BLaER1 (cell line): ENCODE results near the gene TIMMDC1.

Experiments used
- H3K27ac ChIP-seq: shearing (Covaris generic); formaldehyde crosslinking; 2 replicates; pipeline ENCODE4 v1.8.1; 2022
- H3K27me3 ChIP-seq: shearing (Covaris generic); formaldehyde crosslinking; 2 replicates; pipeline ENCODE4 v1.8.1; 2022
- H3K36me3 ChIP-seq: shearing (Covaris generic); formaldehyde crosslinking; 2 replicates; pipeline ENCODE4 v1.8.1; 2022
- H3K4me1 ChIP-seq: shearing (Covaris generic); formaldehyde crosslinking; 2 replicates; pipeline ENCODE4 v1.8.1; 2022
- H3K4me2 ChIP-seq: shearing (Covaris generic); formaldehyde crosslinking; 2 replicates; pipeline ENCODE4 v1.8.1; 2022
- H3K4me3 ChIP-seq: shearing (Covaris generic); formaldehyde crosslinking; 2 replicates; pipeline ENCODE4 v1.8.1; 2022
- H3K9ac ChIP-seq: shearing (Covaris generic); formaldehyde crosslinking; 2 replicates; pipeline ENCODE4 v1.8.1; 2022
- H3K9me3 ChIP-seq: shearing (Covaris generic); formaldehyde crosslinking; 2 replicates; pipeline ENCODE4 v1.8.1; 2022
- H4K20me1 ChIP-seq: shearing (Covaris generic); formaldehyde crosslinking; 2 replicates; pipeline ENCODE4 v1.8.1; 2022
- Cebpa-rat ChIP-seq: shearing (Covaris generic); IDR thresholded peaks from 2 replicates; pipeline ENCODE4 v1.8.1; 2022

TIMMDC1 gene, protein sequence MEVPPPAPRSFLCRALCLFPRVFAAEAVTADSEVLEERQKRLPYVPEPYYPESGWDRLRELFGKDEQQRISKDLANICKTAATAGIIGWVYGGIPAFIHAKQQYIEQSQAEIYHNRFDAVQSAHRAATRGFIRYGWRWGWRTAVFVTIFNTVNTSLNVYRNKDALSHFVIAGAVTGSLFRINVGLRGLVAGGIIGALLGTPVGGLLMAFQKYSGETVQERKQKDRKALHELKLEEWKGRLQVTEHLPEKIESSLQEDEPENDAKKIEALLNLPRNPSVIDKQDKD

DNA sequence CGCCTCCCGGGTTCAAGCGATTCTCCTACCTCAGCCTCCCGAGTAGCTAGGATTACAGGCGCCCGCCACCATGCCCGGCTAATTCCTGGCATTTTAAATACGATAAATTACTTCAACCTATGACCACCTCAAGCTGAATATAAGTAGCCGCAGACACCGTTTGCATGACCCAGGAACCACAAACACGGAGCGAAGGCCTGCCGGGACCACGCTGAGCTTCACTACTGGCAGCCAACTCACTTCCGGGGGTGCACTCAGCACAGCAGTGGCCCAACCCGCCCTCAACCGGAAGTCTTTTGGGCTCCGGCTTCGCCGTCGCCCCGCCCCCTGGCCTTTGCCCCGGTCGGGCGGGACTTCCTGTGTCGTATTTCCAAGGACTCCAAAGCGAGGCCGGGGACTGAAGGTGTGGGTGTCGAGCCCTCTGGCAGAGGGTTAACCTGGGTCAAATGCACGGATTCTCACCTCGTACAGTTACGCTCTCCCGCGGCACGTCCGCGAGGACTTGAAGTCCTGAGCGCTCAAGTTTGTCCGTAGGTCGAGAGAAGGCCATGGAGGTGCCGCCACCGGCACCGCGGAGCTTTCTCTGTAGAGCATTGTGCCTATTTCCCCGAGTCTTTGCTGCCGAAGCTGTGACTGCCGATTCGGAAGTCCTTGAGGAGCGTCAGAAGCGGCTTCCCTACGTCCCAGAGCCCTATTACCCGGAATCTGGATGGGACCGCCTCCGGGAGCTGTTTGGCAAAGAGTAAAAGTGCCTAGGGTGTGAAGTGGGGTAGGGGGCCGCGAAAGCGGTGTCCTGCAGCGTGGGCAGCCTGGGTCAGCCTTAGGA, at the start of gene TIMMDC1:
TSS of gene TIMMDC1 (plus strand) at position 362 of the 826 bp plus-strand sequence. CDS start at position 549, 187 bp downstream.
- peaks cover 33% of the 10 kb centered on the region for H3K4me1 ChIP-seq
- no peak for TF ChIP-seq Cebpa-rat
- H4K20me1 ChIP-seq: no peaks in the 10 kb centered on the region

DNA sequence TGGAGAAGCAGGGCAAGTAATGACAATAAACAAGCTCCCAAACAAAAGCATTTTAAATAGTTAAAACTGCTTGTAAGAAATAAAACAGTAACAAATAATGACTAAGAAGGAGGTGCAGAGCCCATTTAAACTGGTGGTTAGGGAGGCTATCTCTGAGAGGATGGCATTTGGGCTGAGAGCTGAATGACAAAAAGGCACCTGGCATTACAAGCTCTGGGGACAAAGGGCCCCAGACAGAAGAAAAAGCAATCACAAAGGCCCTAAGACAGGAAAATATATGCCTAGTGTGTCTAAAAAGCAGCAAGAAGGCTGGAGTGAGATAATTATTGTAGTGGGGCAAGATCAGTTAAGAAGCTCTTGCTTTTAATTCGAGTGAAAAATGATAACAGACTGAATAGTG, 44.5 kb upstream of the TIMMDC1 start:
- Histone ChIP-seq H3K9ac (no peak overlapping the region), H3K27me3 (no peaks in the 10 kb centered on the region), H3K4me1 (no peaks in the 10 kb centered on the region), H3K9me3 (no peaks in the 10 kb centered on the region), H3K4me3 (no peak overlapping the region), H4K20me1 (0 out of 2 replicates have a peak, but pooled peaks cover 10% of the 10 kb centered on the region), H3K36me3 (peaks cover 98% of the 10 kb centered on the region), H3K27ac (no peak overlapping the region), H3K4me2 (no peak overlapping the region)
- TF ChIP-seq Cebpa-rat: no peak

More for the DNA sequence above, at the start of gene TIMMDC1:
- Histone ChIP-seq H3K4me3 (peak within 1 kb of the TSS; percentile 80), H3K9me3 (no peaks in the 10 kb centered on the region), H3K9ac (peak within 1 kb of the TSS; percentile 89), H3K27me3 (no peaks in the 10 kb centered on the region), H3K27ac (peak within 1 kb of the TSS; percentile 87), H3K36me3 (peaks cover 7% of the 10 kb centered on the region; the same call in 1 of the 2 replicates), H3K4me2 (peak within 1 kb of the TSS; percentile 84)

DNA sequence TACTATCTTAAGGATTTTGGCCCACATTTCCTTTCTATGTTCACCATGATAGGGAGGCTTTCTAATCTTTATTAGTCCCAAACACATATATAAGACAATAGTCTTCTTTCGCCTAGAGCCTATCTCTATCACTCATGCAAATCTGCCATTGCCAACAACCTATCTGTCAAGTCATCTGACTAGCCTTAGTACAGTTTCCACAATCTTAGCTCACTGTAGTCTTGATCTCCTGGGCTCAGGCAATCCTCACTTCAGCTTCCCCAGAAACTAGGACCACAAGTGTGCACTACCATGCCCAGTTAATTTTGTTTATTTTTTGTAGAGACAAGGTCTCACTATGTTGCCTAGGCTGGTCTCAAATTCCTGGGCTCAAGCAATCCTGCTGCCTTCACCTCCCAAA, 41.9 kb upstream of the TIMMDC1 start:
- Histone ChIP-seq H3K27me3 (no peaks in the 10 kb centered on the region), H4K20me1 (0 out of 2 replicates have a peak, but pooled peaks cover 10% of the 10 kb centered on the region), H3K9ac (no peak overlapping the region), H3K36me3 (peaks cover 95% of the 10 kb centered on the region), H3K4me2 (no peak overlapping the region), H3K27ac (no peak overlapping the region), H3K4me3 (no peak overlapping the region), H3K9me3 (no peaks in the 10 kb centered on the region), H3K4me1 (peaks cover 5% of the 10 kb centered on the region)
- TF ChIP-seq Cebpa-rat: no peak

DNA sequence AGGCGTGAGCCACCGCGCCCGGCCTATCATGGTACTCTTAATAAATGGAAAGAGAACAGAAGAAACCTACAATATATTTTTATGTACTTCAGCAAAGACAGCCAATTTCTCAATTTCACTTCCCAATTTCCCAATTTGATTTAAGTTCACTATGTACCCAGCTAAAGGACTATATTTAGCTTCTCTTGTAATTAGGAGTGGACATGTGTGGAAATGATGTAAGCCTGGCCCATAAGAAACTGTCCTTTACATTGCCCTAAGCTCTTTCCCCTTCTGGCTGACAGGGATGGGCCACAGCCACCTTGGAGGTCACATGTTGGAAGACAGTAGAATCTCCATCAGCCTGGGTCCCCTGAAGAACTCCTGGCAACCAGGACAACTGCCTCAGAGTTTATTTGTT, 41.1 kb upstream of the TIMMDC1 start:
- no peaks in the 10 kb centered on the region for H3K9me3 ChIP-seq
- no peak overlapping the region for H3K4me2 ChIP-seq
- 0 out of 2 replicates have a peak, but pooled peaks cover 10% of the 10 kb centered on the region for H4K20me1 ChIP-seq
- H3K4me3 ChIP-seq: no peak overlapping the region
- no peak overlapping the region for H3K27ac ChIP-seq
- H3K4me1 ChIP-seq: peaks cover 13% of the 10 kb centered on the region
- H3K9ac ChIP-seq: no peak overlapping the region
- H3K36me3 ChIP-seq: peaks cover 93% of the 10 kb centered on the region
- H3K27me3 ChIP-seq: no peaks in the 10 kb centered on the region
- no peak for TF ChIP-seq Cebpa-rat

DNA sequence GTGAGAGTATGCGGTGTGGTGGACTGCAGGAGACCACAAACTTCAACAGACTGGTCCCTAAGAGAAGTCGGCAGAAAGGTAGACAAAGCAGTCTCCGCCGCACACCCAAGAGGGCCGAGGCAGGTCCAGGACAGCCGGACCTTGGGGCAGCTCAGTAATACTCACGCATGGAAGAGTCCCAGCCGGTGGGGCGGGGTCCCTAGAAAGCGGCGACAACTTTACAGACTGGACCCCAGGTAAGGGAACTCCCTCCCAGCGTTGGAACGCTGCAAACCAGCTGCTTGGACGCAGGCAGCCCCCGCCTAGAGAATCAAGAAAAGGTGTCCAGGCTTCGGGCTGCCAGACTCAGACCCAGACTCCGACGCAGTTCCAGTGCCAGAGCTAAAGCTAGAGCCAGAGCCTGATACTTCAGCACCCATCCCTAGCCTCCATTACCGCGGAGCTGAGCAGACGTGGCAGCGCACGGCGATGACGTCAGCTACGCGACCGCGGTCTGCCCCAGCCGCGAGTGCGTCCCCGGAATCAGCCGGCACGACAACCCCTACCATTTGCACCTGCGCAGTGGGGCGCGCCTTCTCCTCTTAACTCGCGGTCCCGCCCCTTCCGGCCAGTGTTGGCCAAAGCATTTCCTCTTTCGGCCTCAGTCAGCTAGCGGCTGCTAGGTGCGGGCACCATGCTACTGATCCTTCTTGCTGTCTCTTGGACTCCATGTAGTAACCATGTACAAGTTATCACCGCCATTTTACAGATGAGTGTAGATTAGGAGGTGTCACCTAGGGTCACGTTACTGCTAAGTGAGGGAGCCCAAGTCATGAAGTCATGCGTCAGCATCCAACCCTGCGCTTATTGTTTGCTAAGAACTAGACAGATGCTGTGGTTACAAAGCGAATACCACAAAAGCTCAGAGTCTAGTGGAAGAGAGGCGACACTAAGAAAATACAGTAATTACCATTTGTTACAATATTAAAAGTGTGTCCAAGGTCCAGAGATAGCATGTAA, 34.9 kb upstream of the TIMMDC1 start, which contains the start of gene TMEM39A:
TSS of gene TMEM39A (minus strand) at position 445 of the 999 bp plus-strand sequence. CDS start 1,541 bp downstream, outside the sequence.
- peaks cover 26% of the 10 kb centered on the region for H3K4me1 ChIP-seq
- peak within 1 kb of the TSS; percentile 84 for H3K4me3 ChIP-seq
- no peaks in the 10 kb centered on the region for H4K20me1 ChIP-seq
- H3K27ac ChIP-seq: peak within 1 kb of the TSS; percentile 81
- peak within 1 kb of the TSS; percentile 92 for H3K4me2 ChIP-seq
- peaks cover 32% of the 10 kb centered on the region for H3K36me3 ChIP-seq
- no peak for TF ChIP-seq Cebpa-rat
- H3K27me3 ChIP-seq: no peaks in the 10 kb centered on the region
- H3K9me3 ChIP-seq: no peaks in the 10 kb centered on the region
- H3K9ac ChIP-seq: peak within 1 kb of the TSS; percentile 89

DNA sequence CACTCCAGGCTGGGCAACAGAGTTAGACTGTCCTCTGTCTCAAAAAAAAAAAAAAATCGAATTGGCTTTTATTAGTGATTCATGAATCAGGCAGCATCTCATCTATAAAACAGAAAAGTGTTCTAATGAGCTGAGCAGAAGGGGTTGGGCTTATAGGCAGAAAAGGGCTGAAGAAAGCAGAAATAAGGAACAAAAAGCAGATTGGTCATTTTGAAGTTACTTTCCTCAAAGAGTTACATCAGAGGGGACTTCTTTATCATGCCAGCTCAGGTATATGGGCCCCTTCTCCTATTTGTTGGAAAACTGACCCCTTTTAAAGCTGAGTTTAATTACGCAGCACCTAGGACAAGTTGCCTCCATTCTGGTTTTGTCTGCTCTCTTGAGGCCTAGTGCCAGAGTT, 30.3 kb upstream of the TIMMDC1 start:
- Histone ChIP-seq H3K9ac (no peak overlapping the region), H3K27ac (peak overlapping the region; percentile 91; the same call in 1 of the 2 replicates), H4K20me1 (0 out of 2 replicates have a peak, but pooled peaks cover 10% of the 10 kb centered on the region), H3K36me3 (peaks cover 20% of the 10 kb centered on the region), H3K9me3 (no peaks in the 10 kb centered on the region), H3K27me3 (no peaks in the 10 kb centered on the region), H3K4me2 (peak overlapping the region; percentile 99), H3K4me1 (peaks cover 32% of the 10 kb centered on the region), H3K4me3 (0 out of 2 replicates have a peak overlapping the region, but pooled peaks have one; percentile 92)
- no peak for TF ChIP-seq Cebpa-rat

DNA sequence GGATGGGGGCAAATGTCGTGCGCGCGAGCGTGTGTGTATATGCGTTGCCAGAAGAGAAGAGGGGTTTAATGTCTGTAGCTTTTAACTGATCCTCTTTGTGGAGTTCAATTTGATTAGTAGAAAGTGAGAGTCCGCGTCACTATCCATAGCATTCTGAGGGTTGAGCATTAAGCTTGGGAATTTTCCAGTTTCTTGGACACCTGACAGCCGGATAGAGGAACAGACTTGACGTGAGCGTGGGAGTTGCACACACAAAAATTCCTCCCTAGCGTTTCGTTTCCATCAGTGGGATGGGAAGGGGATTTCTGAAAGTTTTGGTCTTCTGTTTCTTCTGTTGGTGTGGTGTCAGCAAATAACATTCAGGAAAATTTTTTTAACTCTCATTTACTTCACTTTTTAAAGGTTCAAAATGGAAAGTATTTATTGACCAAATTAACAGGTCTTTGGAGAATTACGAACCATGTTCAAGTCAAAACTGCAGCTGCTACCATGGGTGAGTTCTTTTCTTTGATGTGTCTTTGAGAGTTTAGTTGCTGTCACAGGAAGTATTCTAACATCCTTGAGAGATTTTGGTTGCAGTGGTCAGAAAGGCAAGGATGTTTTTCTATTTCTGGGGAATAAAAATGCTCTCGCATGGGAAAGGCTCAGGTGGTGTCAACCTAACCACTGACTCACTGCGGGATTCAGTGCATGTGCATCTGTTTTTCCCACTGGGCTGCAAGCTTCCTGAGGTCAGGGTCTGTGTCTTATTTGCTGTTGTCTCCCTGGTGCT, 28.7 kb upstream of the TIMMDC1 start:
- TF ChIP-seq Cebpa-rat: no peak
- H3K27ac ChIP-seq: peak overlapping the region; percentile 91
- peak overlapping the region; percentile 99 for H3K4me2 ChIP-seq
- H3K9ac ChIP-seq: peak overlapping the region; percentile 92
- peaks cover 26% of the 10 kb centered on the region for H3K4me1 ChIP-seq
- 0 out of 2 replicates have a peak, but pooled peaks cover 10% of the 10 kb centered on the region for H4K20me1 ChIP-seq
- peak overlapping the region; percentile 92 for H3K4me3 ChIP-seq
- H3K27me3 ChIP-seq: no peaks in the 10 kb centered on the region
- no peaks in the 10 kb centered on the region for H3K9me3 ChIP-seq
- H3K36me3 ChIP-seq: peaks cover 33% of the 10 kb centered on the region

DNA sequence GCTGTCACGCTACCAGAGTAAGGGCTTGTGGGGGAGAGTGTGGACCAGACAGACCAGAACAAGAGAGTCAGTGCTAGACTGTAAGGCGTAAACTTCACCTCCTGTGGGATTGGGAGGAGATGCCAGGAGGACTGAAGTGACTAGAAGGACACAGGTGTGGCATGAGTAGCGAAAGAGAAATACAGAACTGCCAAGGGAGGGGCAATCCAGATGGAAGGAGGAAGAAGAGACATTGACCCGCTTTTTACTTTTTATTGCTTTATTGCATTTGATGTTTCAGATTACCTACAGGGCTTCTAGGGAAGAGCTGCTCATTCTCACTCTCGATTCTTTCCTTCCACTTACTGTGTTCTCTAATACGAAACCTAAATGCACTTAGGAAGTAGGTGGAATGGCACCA, 27.5 kb upstream of the TIMMDC1 start:
- Histone ChIP-seq H3K27ac (no peak overlapping the region), H3K4me2 (peak overlapping the region; percentile 99), H3K36me3 (peaks cover 44% of the 10 kb centered on the region), H3K9ac (no peak overlapping the region), H3K9me3 (no peaks in the 10 kb centered on the region), H3K27me3 (no peaks in the 10 kb centered on the region), H3K4me3 (no peak overlapping the region), H4K20me1 (0 out of 2 replicates have a peak, but pooled peaks cover 10% of the 10 kb centered on the region), H3K4me1 (peaks cover 26% of the 10 kb centered on the region)
- no peak for TF ChIP-seq Cebpa-rat
